IPS-18c (cell line): Measurements from ENCODE around the gene NEIL3.

ENCODE experiments used
- H3K4me3 ChIP-seq: 2 replicates; pipeline ENCODE4 v1.7.0; 2013; ENCODE audit warnings: low read depth, mild to moderate bottlenecking, low read length, moderate library complexity; ENCODE audit not compliant: insufficient read depth
- H3K9me3 ChIP-seq: one replicate; pipeline ENCODE4 v1.6.1; 2013; ENCODE audit warnings: mild to moderate bottlenecking, low read length, moderate library complexity; ENCODE audit not compliant: control insufficient read depth, insufficient read depth

Gene NEIL3

DNA sequence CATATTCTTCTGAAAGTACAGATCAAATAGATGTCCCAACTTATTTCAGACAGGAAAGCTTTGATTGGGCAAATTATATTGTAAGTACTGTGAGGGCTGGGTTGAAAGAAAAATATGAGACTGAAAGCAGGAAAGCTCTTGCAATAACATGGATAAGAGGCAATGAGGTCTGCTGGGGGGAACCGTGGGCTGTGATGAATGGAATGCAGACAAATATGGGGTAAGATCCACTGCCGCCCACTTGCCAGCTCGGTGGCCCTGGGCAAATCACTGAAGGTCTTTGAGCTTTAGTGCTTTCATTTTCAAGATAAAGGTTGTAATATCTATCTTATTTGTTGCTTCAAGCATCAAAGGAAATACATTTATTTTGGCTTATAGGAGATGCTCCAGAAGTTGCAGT, 81.6 kb downstream of the NEIL3 start:
- H3K9me3 ChIP-seq = no peaks in the 10 kb centered on the region
- no peak overlapping the region for H3K4me3 ChIP-seq

DNA sequence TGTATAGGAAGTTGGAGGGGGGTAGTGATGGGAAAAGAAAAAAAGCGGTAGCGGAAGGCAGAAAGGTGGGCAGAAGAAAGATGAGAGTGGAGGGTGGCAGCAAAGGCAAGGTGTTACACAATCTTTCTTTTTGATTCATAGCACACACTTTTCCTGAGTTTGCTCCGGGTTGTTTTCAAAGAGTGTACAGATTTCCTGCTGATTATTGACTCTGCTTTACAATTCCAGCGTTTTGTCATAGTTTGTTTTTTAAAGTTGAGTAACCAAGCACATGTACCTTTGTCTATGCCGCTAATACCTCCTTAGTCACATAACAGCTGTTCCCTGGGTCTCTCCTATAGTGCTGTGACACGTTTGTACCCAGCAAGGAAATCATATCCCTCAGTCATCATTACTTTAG, 82.3 kb downstream of the NEIL3 start:
- Histone ChIP-seq H3K9me3 (no peaks in the 10 kb centered on the region), H3K4me3 (no peak overlapping the region)

DNA sequence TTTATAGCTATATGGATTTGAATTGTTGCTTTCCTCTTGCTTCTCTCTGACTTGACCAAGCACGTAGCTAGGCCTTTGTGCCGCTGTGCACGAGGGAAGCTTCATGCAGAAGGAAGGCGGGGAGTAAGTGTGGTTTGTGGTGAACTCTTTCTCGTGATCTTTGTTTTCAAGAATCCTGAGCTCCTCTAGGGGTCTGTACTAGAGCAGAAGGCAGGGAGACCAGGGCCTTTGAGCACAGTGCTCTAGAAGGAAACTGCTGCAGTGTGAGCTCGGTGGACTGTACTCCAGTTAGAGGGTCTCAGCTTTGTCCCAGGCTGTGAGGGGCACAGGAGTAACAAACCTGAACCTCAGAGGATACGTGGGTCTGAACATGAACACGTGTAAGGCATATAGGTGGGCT, 83.6 kb downstream of the NEIL3 start:
- H3K9me3 ChIP-seq = no peaks in the 10 kb centered on the region
- H3K4me3 ChIP-seq = no peak overlapping the region

DNA sequence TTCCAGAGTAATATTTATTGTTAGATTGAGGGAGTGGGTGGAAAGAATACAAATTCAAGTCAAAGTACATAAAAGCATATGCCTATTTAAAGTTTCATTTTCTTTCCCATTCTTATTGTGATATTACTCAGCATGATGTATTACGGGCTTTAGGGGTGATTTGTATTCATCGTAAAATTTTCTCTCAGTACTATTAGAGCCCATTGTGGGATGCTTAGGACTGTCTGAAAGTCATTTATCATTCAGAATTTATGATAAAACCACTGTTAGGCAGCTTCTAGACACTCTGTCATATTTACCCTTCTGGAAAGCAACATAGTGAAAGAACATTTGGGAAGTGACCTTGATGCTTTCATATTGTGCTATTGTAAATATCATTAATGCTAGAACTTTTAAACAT, 86.7 kb downstream of the NEIL3 start:
- Histone ChIP-seq H3K9me3 (no peaks in the 10 kb centered on the region), H3K4me3 (no peak overlapping the region)

DNA sequence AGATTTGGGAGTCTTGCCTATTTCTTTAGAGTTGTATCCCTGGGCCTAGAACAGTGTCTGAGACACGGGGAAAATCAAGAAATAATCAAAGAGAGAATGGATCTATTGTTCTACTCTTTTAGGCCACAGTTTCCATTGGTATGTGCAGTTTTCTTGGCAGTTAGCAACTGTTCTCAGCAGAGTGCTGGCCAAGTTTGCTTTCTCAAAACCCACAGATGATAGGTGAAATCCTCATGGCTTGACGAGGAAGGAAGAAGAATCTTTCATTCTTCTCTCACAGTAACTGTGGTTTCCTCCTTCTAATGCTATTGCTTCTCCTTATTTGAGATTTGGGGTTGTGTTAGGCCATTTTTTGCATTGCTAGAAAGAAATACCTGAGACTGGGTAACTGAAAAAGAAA, 90.4 kb downstream of the NEIL3 start:
- no peak overlapping the region for H3K4me3 ChIP-seq
- H3K9me3 ChIP-seq = no peaks in the 10 kb centered on the region

DNA sequence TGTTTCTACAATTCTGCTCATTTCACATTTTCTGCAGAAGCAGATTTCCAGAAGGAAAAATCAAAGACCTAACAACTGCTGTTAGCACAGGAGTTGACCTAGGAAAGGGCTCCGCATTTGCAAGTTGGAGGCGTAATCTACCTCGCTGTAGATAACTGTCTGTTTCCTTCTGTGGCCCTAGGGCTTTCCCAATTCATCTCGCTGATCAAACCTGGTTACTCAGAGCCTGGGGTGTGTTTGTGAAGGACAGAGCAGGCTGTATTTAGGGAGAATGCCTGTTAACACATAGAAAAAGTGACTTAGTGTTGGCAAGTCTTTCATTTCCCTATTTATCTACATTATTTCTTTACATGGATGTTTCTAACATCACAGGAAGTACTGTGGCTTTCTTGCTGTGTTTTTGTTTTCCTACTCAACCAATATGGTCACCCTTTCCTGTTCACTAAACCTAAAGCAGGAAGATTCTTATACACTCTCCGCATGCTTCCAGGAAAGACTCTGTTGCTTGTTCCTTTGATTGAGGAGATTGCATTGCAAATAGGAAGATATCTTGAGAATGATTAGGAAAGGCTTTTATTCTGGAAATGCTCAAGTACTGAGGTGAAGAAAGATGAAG, 92.1 kb downstream of the NEIL3 start:
- no peaks in the 10 kb centered on the region for H3K9me3 ChIP-seq
- H3K4me3 ChIP-seq = no peak overlapping the region

DNA sequence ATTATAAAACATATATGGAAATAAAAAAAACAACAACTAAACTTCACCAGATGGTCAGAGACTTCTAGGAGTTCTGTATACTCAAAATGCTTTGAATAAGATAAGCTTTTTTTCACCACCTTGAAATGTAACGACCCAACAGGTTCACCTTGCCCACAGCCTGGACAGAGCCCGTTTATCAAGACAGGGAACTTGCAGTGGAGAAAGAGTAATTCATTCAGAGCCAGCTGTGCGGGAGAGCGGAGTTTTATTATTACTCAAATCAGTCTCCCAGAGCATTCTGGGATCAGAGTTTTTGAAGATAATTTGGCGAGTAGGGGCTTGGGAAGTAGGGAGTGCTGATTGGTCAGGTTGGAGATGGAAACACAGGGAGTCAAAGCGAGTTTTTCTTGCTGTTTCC, 94.1 kb downstream of the NEIL3 start:
- no peak overlapping the region for H3K4me3 ChIP-seq
- no peaks in the 10 kb centered on the region for H3K9me3 ChIP-seq

DNA sequence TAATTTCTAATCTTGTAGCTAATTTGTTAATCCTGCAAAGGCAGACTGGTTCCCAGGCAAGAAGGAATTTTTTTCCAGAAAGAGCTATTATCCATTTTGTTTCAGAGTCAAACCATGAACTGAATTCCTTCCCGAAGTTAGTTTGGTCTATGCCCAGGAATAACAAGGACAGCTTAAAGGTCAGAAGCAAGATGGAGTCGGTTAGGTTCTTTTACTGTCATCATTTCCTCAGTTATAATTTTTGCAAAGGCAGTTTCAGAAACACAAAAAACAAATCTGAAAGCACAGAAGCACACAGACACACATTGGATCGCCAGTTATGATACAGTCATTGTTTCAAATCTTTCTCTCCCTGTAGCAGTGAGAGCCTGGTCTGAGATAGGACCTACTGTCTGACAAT, 94.7 kb downstream of the NEIL3 start:
- no peaks in the 10 kb centered on the region for H3K9me3 ChIP-seq
- no peak overlapping the region for H3K4me3 ChIP-seq

DNA sequence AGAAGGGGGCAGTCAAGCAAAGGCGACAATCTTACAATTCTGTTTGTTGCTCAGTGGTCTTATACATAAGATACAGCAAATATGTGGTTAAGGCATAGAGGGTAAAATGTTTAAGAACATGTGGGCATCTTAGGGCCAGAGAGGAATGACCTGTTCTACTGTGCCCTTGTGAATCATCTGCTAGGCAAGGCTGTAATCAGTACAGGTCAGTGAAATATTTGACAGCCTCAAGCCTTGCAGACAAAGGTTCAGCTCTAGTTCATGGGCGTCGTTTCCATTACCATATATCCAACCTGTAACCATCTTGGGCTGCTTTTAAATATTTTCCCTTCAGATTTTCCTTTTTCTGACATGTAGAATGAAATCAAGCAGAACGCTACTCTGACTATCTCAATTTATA, 95.3 kb downstream of the NEIL3 start:
- Histone ChIP-seq H3K4me3 (no peak overlapping the region), H3K9me3 (no peaks in the 10 kb centered on the region)

DNA sequence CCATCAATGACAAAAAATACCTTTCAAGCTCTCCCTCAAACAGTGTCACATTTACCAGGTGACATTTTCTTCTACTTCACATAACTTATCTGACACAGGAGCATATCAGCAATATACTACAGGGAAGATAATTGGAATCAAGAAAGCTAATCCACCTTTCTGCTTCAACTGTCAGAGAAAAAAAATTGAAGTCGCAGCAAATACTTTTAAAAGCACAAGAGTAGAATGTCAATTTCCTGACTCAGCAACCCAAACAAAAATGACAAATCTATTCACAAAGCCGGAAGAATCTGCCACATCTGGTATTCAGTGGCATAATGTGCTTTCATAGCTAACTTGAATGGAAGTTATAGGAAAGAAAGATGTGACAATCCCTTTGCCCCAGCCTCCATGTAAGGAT, 95.8 kb downstream of the NEIL3 start:
- no peak overlapping the region for H3K4me3 ChIP-seq
- no peaks in the 10 kb centered on the region for H3K9me3 ChIP-seq

DNA sequence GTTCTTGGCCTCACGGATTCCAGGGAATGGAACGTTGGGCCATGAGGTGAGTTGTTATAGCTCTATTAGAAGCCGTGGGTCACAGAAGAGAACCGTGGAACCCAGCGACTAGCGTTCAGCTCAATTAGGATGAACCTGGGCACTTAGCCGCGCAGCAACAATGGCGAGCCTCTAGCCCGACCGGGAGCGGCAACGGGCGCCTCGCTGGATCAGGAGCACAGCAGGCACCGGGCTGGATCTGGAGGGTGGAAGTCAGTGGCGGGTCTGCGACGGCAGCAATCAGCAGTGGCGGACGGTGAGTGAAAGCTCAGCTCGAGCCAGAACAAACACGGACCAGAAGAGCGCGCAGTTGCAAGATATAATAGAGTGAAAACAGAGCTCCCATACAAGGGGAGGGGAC, 98.3 kb downstream of the NEIL3 start:
- no peaks in the 10 kb centered on the region for H3K9me3 ChIP-seq
- H3K4me3 ChIP-seq = no peak overlapping the region

DNA sequence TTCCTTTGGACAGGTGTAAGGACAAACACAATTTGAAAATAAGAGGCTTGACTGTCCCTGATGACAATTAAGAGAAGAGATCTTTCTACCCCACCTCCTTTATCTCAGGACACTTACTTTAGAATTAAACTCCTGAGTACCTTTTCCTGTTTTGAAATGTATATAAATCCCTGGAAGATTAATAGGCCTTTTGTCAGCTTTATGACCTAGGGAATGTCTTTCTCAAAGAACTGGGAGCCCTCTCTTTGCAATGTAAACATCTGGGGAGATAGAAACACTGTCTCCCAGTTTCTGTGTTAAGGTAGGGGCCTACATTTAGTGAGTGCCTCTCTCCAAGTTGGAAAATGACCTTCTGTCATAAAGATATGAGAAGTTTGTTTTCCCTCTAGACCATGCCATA, 100.9 kb downstream of the NEIL3 start:
- peaks cover 2% of the 10 kb centered on the region for H3K9me3 ChIP-seq
- no peak overlapping the region for H3K4me3 ChIP-seq

DNA sequence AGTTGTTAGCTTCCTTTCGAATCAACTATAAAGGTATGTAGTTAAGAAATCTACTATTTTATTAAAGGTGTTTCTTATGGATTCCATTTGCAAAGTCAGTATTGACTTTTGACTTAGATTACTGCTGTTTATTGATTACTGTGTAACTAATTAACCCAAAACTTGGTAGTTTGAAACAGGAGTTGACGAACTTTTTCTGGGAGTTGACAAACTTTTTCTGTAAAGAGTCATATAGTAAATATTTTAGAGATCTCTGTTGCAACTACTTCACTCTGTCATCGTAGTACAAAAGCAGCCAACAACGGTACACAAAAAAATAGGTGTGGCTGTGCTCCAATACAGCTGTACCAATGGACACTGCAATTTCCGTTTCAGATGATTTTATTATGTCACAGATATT, 102.3 kb downstream of the NEIL3 start:
- Histone ChIP-seq H3K9me3 (peaks cover 5% of the 10 kb centered on the region), H3K4me3 (no peak overlapping the region)
